Esophagus muscularis mucosa (tissue), 4 donors: ENCODE measurements around the gene NEK2.

ENCODE experiments used
- EP300 ChIP-seq: sonication (generic); formaldehyde crosslinking; IDR thresholded peaks from one replicate; pipeline ENCODE4 v1.6.1; 2017; ENCODE audit warnings: antibody characterized with exemption
- POLR2A ChIP-seq: fragments of 450-650 bp; IDR thresholded peaks from one replicate; pipeline ENCODE4 v1.6.1; 2017; ENCODE audit warnings: antibody characterized with exemption, moderate library complexity, mild to moderate bottlenecking, low read depth
- POLR2AphosphoS5 ChIP-seq, 2 donors: sonication (generic); formaldehyde crosslinking; IDR thresholded peaks; one replicate each; pipeline ENCODE4 v1.6.1; 2017; ENCODE audit warnings: antibody characterized with exemption in 2 of 2
- TF ChIP-seq, protein P1 (sequence below), 3 experiments: fragments of 200-600 bp in 2 of 3; fragments of 450-650 bp in 1 of 3; sonication (generic) in 2 of 3; IDR thresholded peaks; one replicate each; pipeline ENCODE4 v1.5.1; 2017 to 2019; ENCODE audit warnings: antibody characterized with exemption in 3 of 3, mild to moderate bottlenecking in 2 of 3, moderate library complexity in 1 of 3

DNA sequence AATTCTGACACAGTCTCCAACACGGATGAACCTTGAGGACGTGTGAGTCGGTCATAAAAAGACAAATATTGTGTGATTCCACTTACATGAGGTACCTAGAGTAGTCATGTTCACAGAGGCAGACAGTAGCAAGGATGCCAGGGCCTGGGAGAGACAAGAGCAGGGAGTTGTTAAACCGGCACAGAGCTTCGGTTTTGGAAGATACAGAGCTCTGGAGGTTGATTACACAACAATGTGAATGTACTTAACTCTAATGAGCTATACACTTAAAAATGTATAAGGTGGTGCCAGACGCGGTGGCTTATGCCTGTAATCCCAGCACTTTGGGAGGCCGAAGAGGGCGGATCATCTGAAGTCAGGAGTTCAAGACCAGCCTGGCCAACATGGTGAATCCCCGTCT, 37.8 kb upstream of the NEK2 start:
- no peak for TF ChIP-seq POLR2A
- TF ChIP-seq, protein P1, sequence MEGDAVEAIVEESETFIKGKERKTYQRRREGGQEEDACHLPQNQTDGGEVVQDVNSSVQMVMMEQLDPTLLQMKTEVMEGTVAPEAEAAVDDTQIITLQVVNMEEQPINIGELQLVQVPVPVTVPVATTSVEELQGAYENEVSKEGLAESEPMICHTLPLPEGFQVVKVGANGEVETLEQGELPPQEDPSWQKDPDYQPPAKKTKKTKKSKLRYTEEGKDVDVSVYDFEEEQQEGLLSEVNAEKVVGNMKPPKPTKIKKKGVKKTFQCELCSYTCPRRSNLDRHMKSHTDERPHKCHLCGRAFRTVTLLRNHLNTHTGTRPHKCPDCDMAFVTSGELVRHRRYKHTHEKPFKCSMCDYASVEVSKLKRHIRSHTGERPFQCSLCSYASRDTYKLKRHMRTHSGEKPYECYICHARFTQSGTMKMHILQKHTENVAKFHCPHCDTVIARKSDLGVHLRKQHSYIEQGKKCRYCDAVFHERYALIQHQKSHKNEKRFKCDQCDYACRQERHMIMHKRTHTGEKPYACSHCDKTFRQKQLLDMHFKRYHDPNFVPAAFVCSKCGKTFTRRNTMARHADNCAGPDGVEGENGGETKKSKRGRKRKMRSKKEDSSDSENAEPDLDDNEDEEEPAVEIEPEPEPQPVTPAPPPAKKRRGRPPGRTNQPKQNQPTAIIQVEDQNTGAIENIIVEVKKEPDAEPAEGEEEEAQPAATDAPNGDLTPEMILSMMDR (IDR thresholded peaks at IDR 0.05), result no peak
- no peak for TF ChIP-seq EP300
- no peak for TF ChIP-seq POLR2AphosphoS5 (IDR thresholded peaks at IDR 0.05)
